ENCODE measurements around the gene PCED1B. TPM values are rescaled to one million over a fixed set of nuclear protein-coding genes. Genes with fewer than 3 reads are reported as not detected.

Gene PCED1B
- total RNA-seq, 4 donors from 2014 or later: 1.0 to 1.5 (median 1.2) TPM

DNA sequence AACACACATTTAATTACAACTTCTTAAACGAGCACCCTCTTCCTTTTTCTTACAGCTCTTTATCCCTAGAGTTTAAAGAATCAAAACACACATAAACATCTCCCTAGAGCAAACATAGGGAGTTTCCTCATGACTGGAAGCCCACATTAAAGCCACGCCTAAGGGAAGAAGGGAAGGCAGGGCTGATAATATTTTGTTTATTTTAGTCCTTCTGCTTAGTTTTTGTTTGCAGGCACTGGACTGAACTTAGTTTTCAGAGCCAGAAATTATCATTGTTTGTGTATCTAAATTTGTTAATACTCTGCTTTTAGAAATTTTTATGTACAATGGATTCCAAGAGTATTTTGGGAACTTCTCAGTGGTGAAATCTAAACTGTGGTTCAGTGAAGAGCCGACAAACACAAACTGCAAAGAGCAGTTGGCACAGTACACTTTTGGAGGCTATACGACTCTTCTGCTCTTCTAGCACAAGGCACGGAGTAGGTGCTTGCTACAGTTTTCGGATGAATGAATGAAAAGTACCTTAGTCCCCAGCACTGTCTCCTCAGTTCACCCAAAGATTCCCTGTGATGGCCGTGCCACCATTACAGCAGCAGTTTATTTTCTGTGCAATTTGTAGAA is 18.0 kb downstream of the PCED1B start:
- 62 to 63% methylated on average over 7 of the region's 7 CpGs for whole genome bisulfite sequencing, 2 donors
- no peak overlapping the region for H3K4me3 ChIP-seq (replicated peaks in 1 of 3)
- no peaks in the 10 kb centered on the region for H3K9me3 ChIP-seq
- no peak for DNase-seq
- H3K27me3 ChIP-seq: no peaks in the 10 kb centered on the region
- peaks cover 0 to 9% of the 10 kb centered on the region in 2 donors for H3K4me1 ChIP-seq
- intact Hi-C loops (cut with DNase I): no loop called here
- H3K36me3 ChIP-seq: no peaks in the 10 kb centered on the region
- no peak for TF ChIP-seq CTCF (IDR thresholded peaks at IDR 0.05)
- no peak for TF ChIP-seq POLR2A (IDR thresholded peaks at IDR 0.05)
- no peak overlapping the region for H3K27ac ChIP-seq

DNA sequence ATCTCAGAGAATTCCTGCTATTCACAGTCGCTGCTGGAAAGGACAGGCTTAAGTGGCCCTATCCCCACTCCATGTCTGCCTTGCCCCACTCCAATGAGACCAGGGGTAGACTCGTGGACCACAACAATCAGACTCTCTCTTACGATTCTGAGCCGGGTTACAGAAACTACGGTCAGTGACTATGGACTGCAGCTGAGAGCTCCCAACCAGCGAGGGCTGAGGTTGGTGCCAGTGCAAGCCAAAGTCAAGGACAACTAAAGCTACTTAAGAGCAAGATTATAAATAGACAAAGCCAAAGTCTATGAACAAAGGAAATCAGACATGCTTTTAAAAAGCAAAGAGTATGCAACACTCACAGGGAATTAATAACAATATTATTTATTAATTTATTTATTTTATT is 18.7 kb downstream of the PCED1B start:
- no peaks in the 10 kb centered on the region for H3K27me3 ChIP-seq
- H3K9me3 ChIP-seq: no peaks in the 10 kb centered on the region
- 67 to 76% methylated on average over 6 of the region's 6 CpGs for WGBS, 2 donors
- intact Hi-C loops (cut with DNase I): no loop called here
- H3K27ac ChIP-seq: no peak overlapping the region
- peaks cover 0 to 9% of the 10 kb centered on the region in 2 donors for H3K4me1 ChIP-seq
- H3K4me3 ChIP-seq (replicated peaks in 1 of 3): no peak overlapping the region
- no peak for TF ChIP-seq POLR2A (IDR thresholded peaks at IDR 0.05)
- TF ChIP-seq CTCF (IDR thresholded peaks at IDR 0.05): no peak
- no peak for DNase-seq
- H3K36me3 ChIP-seq: no peaks in the 10 kb centered on the region

GRCh38 chr12:47099610-47100009 is 20.2 kb downstream of the PCED1B start:
- WGBS, 2 donors: 51 to 76% methylated on average over 2 of the region's 2 CpGs
- Histone ChIP-seq H3K4me1 (peaks cover 0 to 9% of the 10 kb centered on the region in 2 donors), H3K27ac (no peak overlapping the region)

GRCh38 chr12:47100160-47100559 is 20.7 kb downstream of the PCED1B start:
- Histone ChIP-seq H3K27ac (no peak overlapping the region), H3K4me1 (peaks cover 0 to 9% of the 10 kb centered on the region in 2 donors), H3K4me3 (replicated peaks in 1 of 3) (no peak overlapping the region), H3K27me3 (no peaks in the 10 kb centered on the region), H3K9me3 (no peaks in the 10 kb centered on the region), H3K36me3 (no peaks in the 10 kb centered on the region)
- 92 to 95% methylated on average over 2 of the region's 2 CpGs for WGBS, 2 donors
- TF ChIP-seq POLR2A (IDR thresholded peaks at IDR 0.05): no peak
- no peak for TF ChIP-seq CTCF (IDR thresholded peaks at IDR 0.05)
- intact Hi-C loops (cut with DNase I): no loop called here
- DNase-seq: no peak

More at GRCh38 chr12:47099610-47100009, 20.2 kb downstream of the PCED1B start:
- no peak overlapping the region for H3K4me3 ChIP-seq (replicated peaks in 1 of 3)
- H3K27me3 ChIP-seq: no peaks in the 10 kb centered on the region
- no peaks in the 10 kb centered on the region for H3K9me3 ChIP-seq
- DNase-seq: no peak
- TF ChIP-seq CTCF (IDR thresholded peaks at IDR 0.05): no peak
- TF ChIP-seq POLR2A (IDR thresholded peaks at IDR 0.05): no peak
- no peaks in the 10 kb centered on the region for H3K36me3 ChIP-seq
- intact Hi-C loops (cut with DNase I): no loop called here

DNA sequence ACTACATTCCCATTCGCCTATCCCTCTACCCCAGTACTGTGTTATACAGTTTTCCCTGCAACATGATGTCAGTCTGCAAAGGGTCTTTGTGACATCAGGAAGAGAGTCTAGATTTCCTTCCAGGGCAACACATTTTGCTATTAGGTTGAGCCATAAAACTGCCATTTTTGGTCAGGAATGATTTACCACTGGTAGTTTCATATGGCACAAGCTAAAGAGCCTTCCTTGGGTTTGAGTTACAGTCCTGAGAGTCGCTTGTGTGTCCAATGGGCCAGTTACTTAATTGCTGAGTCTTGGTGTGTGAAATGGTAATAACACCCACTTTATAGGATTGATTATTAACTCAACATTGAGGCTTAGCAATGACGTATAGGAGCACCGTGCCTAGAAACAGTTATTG is 23.0 kb downstream of the PCED1B start:
- Histone ChIP-seq H3K4me3 (replicated peaks in 1 of 3) (no peak overlapping the region), H3K9me3 (no peaks in the 10 kb centered on the region), H3K27ac (no peak overlapping the region), H3K36me3 (no peaks in the 10 kb centered on the region), H3K4me1 (peaks cover 0 to 6% of the 10 kb centered on the region in 2 donors), H3K27me3 (no peaks in the 10 kb centered on the region)
- intact Hi-C loops (cut with DNase I): no loop called here
- TF ChIP-seq CTCF (IDR thresholded peaks at IDR 0.05): no peak
- TF ChIP-seq POLR2A (IDR thresholded peaks at IDR 0.05): no peak
- WGBS, 2 donors: 93 to 95% methylated on average over 4 of the region's 4 CpGs
- DNase-seq: no peak
